Endothelial cell (in vitro differentiated cells): ENCODE data around the gene FBXL17. TPM values are rescaled to one million over a fixed set of nuclear protein-coding genes. Genes with fewer than 3 reads are reported as not detected.

Source experiments
- DNase-seq: peaks from one replicate; pipeline ENCODE4 v3.0.0; 2021; ENCODE audit warnings: low spot score
- H3K27ac Mint-ChIP-seq: one replicate; pipeline ENCODE4 v1.8.0; 2021; ENCODE audit warnings: mixed read lengths, inconsistent platforms; ENCODE audit not compliant: unreplicated experiment
- H3K27me3 Mint-ChIP-seq: one replicate; pipeline ENCODE4 v1.8.0; 2021; ENCODE audit warnings: mild to moderate bottlenecking, moderate library complexity, mixed read lengths, inconsistent platforms; ENCODE audit not compliant: unreplicated experiment
- H3K36me3 Mint-ChIP-seq: one replicate; pipeline ENCODE4 v1.8.0; 2021; ENCODE audit warnings: mild to moderate bottlenecking, low read depth, mixed read lengths, inconsistent platforms; ENCODE audit not compliant: unreplicated experiment
- H3K4me1 Mint-ChIP-seq: one replicate; pipeline ENCODE4 v1.8.0; 2021; ENCODE audit warnings: mild to moderate bottlenecking, mixed read lengths, inconsistent platforms; ENCODE audit not compliant: unreplicated experiment
- H3K4me3 Mint-ChIP-seq: one replicate; pipeline ENCODE4 v1.8.0; 2021; ENCODE audit warnings: mild to moderate bottlenecking, mixed read lengths, inconsistent platforms; ENCODE audit not compliant: unreplicated experiment
- H3K9me3 Mint-ChIP-seq: one replicate; pipeline ENCODE4 v1.8.0; 2021; ENCODE audit warnings: mixed read lengths, inconsistent platforms; ENCODE audit not compliant: unreplicated experiment
- total RNA-seq: library from RNA; stranded (reverse); fragmentation: NEBNext Ultra II Directional; extraction: Animal tissue kit (Norgen Biotek cat#: 25700); gene quantifications from one replicate; pipeline ENCODE4 v1.2.1, GENCODE V29; 2021; ENCODE audit not compliant: unreplicated experiment
- TF ChIP-seq, protein P1 (sequence below): fragments of 200-600 bp; sonication (generic); IDR thresholded peaks from one replicate; pipeline ENCODE4 v1.5.0; 2021; ENCODE audit warnings: antibody characterized with exemption; ENCODE audit not compliant: unreplicated experiment

Gene FBXL17
- total RNA-seq, 1 donor from 2014 or later: 14.9 TPM

DNA sequence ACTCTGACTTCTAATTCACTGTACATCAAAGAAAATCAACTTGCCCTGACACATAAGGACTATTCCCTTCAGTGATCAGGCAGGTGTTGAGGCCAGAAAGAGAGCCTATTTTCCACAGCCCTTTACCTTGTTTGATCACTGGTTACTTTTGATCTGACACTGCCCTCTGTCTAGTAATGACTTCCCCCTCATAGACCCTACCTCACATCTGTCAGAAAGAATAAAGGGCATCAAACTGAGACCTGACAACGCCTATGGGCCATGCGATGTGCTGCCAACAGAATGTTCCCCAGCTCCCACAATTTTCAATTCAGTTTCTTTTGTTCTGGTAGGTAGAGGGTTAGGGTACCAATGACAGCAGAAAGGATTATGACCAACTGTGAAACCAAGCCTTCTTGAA is 47.7 kb downstream of the FBXL17 start:
- H3K27ac Mint-ChIP-seq: no peak overlapping the region
- no peaks in the 10 kb centered on the region for H3K36me3 Mint-ChIP-seq
- no peak overlapping the region for H3K4me3 Mint-ChIP-seq
- H3K27me3 Mint-ChIP-seq: no peaks in the 10 kb centered on the region
- no peaks in the 10 kb centered on the region for H3K9me3 Mint-ChIP-seq
- no peaks in the 10 kb centered on the region for H3K4me1 Mint-ChIP-seq
- TF ChIP-seq, protein P1, sequence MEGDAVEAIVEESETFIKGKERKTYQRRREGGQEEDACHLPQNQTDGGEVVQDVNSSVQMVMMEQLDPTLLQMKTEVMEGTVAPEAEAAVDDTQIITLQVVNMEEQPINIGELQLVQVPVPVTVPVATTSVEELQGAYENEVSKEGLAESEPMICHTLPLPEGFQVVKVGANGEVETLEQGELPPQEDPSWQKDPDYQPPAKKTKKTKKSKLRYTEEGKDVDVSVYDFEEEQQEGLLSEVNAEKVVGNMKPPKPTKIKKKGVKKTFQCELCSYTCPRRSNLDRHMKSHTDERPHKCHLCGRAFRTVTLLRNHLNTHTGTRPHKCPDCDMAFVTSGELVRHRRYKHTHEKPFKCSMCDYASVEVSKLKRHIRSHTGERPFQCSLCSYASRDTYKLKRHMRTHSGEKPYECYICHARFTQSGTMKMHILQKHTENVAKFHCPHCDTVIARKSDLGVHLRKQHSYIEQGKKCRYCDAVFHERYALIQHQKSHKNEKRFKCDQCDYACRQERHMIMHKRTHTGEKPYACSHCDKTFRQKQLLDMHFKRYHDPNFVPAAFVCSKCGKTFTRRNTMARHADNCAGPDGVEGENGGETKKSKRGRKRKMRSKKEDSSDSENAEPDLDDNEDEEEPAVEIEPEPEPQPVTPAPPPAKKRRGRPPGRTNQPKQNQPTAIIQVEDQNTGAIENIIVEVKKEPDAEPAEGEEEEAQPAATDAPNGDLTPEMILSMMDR: no peak
- DNase-seq: no peak

- no peaks in the 10 kb centered on the region for H3K36me3 Mint-ChIP-seq
- H3K4me3 Mint-ChIP-seq: no peak overlapping the region
- TF ChIP-seq, protein P1: no peak
- H3K27me3 Mint-ChIP-seq: no peaks in the 10 kb centered on the region
- no peaks in the 10 kb centered on the region for H3K9me3 Mint-ChIP-seq
- no peak overlapping the region for H3K27ac Mint-ChIP-seq
- H3K4me1 Mint-ChIP-seq: no peaks in the 10 kb centered on the region
- DNase-seq: no peak
These were observed 54.9 kb downstream of the FBXL17 start for GRCh38 chr5:108326982-108327381.

- H3K4me1 Mint-ChIP-seq: no peaks in the 10 kb centered on the region
- H3K27me3 Mint-ChIP-seq: no peaks in the 10 kb centered on the region
- TF ChIP-seq, protein P1: no peak
- H3K27ac Mint-ChIP-seq: no peak overlapping the region
- no peak for DNase-seq
- no peaks in the 10 kb centered on the region for H3K36me3 Mint-ChIP-seq
- H3K9me3 Mint-ChIP-seq: no peaks in the 10 kb centered on the region
- H3K4me3 Mint-ChIP-seq: no peak overlapping the region
These were observed 57.0 kb downstream of the FBXL17 start for GRCh38 chr5:108324886-108325285.

DNA sequence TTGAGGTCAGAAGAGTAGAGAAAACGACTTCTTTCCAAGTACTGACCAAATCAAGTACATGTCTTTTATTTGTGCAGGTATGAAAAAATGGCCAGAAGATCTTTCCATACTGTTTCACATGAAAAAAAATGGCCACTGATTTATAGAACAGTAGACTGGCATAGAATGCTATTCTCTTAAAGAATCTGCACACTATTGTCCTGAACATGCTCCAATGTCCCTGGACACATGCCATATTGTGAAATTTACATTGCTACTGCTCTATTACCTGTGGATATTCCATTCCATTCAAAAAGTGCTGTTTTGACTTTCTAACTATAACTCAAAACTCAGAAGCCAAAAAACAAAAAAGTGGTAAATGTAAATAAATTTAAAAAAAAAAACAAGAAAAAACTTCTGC is 60.6 kb downstream of the FBXL17 start:
- Mint-ChIP-seq H3K9me3 (no peaks in the 10 kb centered on the region), H3K27me3 (no peaks in the 10 kb centered on the region), H3K36me3 (no peaks in the 10 kb centered on the region), H3K4me3 (no peak overlapping the region), H3K4me1 (no peaks in the 10 kb centered on the region), H3K27ac (no peak overlapping the region)
- DNase-seq: no peak
- TF ChIP-seq, protein P1: no peak

DNA sequence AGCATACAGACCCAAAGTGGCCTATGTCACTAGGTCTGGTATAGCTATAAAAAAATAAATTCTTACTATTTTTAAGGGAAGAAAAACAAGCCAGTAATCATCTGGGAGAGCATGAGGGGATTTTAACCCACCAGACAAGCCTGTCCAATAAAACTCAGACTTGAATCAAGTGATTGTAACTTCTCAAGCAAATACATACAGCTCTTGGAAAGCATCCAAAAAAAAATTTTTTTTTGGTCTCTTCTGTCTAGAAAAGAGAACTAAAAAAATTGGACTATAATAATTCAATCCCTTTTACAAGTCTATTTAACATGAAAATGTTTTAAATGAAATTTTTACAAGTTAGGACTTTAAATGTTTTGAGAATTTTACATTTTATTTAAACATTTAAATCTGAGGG is 61.7 kb downstream of the FBXL17 start:
- no peaks in the 10 kb centered on the region for H3K27me3 Mint-ChIP-seq
- H3K27ac Mint-ChIP-seq: no peak overlapping the region
- DNase-seq: no peak
- H3K4me1 Mint-ChIP-seq: no peaks in the 10 kb centered on the region
- no peaks in the 10 kb centered on the region for H3K9me3 Mint-ChIP-seq
- TF ChIP-seq, protein P1: no peak
- no peak overlapping the region for H3K4me3 Mint-ChIP-seq
- H3K36me3 Mint-ChIP-seq: no peaks in the 10 kb centered on the region
